Duodenal mucosa (tissue), 2 donors: ENCODE data around the gene FMNL2.

Experiments used
- H3K27ac ChIP-seq: one replicate; pipeline ENCODE4 v1.7.0; 2013; ENCODE audit warnings: low read depth, low read length
- H3K27me3 ChIP-seq, 2 donors: one replicate each; pipeline ENCODE4 v1.7.0; 2013; ENCODE audit warnings: low read length in 2 of 2, control low read depth in 1 of 2; ENCODE audit not compliant: insufficient read depth in 2 of 2, control insufficient read depth in 1 of 2
- H3K36me3 ChIP-seq, 2 donors: one replicate each; pipeline ENCODE4 v1.7.0; 2013; ENCODE audit warnings: low read length in 2 of 2, control low read depth in 1 of 2; ENCODE audit not compliant: insufficient read depth in 2 of 2, control insufficient read depth in 1 of 2
- H3K4me1 ChIP-seq, 2 donors: one replicate each; pipeline ENCODE4 v1.7.0; 2013; ENCODE audit warnings: low read length in 2 of 2, control low read depth in 1 of 2; ENCODE audit not compliant: insufficient read depth in 2 of 2, control insufficient read depth in 1 of 2
- H3K4me3 ChIP-seq, 2 donors: one replicate each; pipeline ENCODE4 v1.7.0; 2013; ENCODE audit warnings: low read length in 2 of 2, low read depth in 1 of 2
- H3K9ac ChIP-seq, 2 donors: one replicate each; pipeline ENCODE4 v1.7.0; 2013; ENCODE audit warnings: low read length in 2 of 2, low read depth in 1 of 2
- H3K9me3 ChIP-seq, 2 donors: one replicate each; pipeline ENCODE4 v1.7.0; 2013; ENCODE audit warnings: low read length in 2 of 2, control low read depth in 1 of 2; ENCODE audit not compliant: control insufficient read depth in 1 of 2

Gene FMNL2

DNA sequence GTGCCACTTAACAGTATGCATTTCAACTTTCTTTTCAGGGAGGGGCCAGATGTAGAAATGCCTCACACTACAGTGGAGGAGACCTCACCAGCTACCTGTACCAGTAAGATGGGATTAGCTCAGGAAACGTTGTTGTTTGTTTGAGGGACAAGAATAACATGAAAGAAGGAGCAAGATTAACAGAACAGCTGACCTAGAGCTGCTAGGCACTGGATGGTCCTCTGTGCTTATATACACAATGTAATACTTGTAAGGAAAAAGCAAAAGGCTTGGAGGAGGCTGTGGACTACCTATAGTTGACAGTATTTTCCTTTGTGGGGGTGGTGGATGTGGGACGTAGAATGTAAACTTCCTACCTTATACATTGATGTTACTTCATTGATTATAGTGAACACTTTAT lies 154.4 kb downstream of the FMNL2 start:
- no peak overlapping the region for H3K4me3 ChIP-seq
- H3K36me3 ChIP-seq = no peaks in the 10 kb centered on the region
- H3K4me1 ChIP-seq = peaks cover 6 to 22% of the 10 kb centered on the region in 2 donors
- no peaks in the 10 kb centered on the region for H3K27me3 ChIP-seq
- no peak overlapping the region for H3K9ac ChIP-seq
- H3K27ac ChIP-seq = no peak overlapping the region
- H3K9me3 ChIP-seq = no peaks in the 10 kb centered on the region

DNA sequence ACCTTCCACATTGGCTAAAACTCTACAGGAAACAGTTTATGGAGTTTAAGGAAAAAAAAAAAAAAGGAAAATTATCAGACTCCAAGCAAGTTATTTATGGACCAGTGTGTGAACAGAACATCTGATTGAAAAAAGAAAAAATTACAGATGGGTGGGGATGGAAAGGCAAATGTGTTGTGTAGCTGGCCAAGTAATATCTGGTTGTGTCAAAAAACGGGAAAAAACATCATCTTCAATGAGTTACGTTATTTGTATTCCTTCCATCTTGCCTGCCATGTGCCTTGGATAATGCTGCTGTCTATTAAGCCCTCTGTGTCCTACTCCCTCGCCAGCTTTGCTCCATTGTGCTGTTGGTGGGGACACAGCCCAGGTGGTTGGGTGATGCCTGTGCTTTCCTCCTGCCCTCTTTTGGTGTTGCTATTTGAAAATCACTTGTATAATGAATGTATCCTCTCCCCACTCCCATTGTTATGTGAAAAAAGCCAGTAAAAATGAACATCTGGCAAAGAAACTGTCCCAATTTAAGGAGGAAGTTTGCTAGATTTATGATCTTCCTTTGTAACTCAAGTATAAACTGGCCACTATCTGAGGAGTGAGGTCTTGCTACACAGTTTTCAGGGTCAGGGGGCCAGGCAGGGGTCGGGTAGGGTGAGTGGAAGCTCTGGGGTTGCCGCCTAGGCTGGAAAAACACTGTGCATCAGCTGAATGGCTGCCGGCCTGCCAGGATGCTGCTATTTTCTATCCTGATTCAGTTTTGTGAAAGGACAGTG lies 155.9 kb downstream of the FMNL2 start:
- Histone ChIP-seq H3K4me1 (peaks cover 3 to 18% of the 10 kb centered on the region in 2 donors), H3K27me3 (no peaks in the 10 kb centered on the region), H3K4me3 (no peak overlapping the region), H3K36me3 (no peaks in the 10 kb centered on the region), H3K9me3 (no peaks in the 10 kb centered on the region), H3K27ac (no peak overlapping the region), H3K9ac (no peak overlapping the region)

DNA sequence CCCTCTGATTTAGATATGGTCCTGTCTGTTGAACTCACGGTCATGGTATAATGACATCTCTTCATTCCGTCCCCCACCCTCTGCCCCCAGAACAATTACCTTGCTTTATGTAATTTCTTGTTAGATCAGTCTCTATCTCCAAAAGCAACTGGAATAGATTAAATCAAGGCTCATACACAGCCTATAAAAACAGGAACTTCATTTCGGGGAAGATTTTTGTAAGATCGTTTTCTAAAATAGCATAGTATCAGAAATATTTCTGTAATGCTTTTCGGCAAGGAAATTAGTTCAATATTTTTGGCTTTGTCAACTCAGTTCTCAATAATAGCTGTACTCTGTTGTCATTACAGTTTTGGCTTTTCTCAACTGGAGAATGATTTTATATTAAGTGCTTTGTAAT lies 157.2 kb downstream of the FMNL2 start:
- H3K27me3 ChIP-seq = no peaks in the 10 kb centered on the region
- no peaks in the 10 kb centered on the region for H3K36me3 ChIP-seq
- no peak overlapping the region for H3K9ac ChIP-seq
- H3K27ac ChIP-seq = no peak overlapping the region
- H3K4me1 ChIP-seq = peaks cover 0 to 7% of the 10 kb centered on the region in 2 donors
- H3K9me3 ChIP-seq = no peaks in the 10 kb centered on the region
- no peak overlapping the region for H3K4me3 ChIP-seq

DNA sequence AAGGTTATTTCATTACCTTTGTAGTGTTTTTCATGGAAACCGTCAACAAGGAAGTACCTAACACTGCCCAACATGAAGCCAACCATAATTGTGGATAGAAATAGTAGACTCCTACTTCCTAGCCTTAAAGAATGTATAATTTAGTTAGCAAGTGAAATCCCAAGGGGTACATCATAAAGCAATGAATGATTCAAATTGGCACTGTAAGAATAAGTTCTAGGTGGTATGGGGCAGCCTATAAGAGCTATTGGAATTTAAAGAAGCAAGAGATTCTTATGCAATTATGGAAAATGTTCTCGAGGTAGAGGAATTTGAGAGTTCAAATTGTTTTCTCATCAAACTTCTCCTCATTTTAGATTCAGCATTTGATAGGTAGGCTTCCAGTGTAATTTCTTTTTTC lies 157.9 kb downstream of the FMNL2 start:
- Histone ChIP-seq H3K27me3 (no peaks in the 10 kb centered on the region), H3K36me3 (no peaks in the 10 kb centered on the region), H3K4me3 (no peak overlapping the region), H3K27ac (no peak overlapping the region), H3K4me1 (peaks cover 5 to 11% of the 10 kb centered on the region in 2 donors), H3K9me3 (no peaks in the 10 kb centered on the region), H3K9ac (no peak overlapping the region)

DNA sequence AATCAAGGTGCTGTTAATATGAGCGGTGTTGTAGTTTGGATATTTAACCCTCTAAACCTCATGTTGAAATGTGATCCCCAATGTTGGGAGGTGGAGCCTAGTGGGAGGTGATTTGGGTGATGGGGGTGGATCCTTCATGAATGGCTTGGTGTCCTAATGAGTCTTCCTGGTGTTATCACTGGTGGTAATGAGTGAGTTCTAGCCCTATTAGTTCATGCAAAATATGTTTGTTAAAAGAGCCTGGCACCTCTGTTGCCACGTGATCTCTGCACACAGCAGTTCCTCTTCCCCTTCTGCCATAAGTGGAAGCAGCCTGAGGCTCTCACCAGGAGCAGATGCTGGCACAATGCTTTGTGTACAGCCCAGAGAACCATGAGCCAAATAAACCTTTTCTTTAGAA lies 158.4 kb downstream of the FMNL2 start:
- Histone ChIP-seq H3K4me1 (peaks cover 6 to 13% of the 10 kb centered on the region in 2 donors), H3K27me3 (no peaks in the 10 kb centered on the region), H3K27ac (no peak overlapping the region), H3K36me3 (no peaks in the 10 kb centered on the region), H3K4me3 (no peak overlapping the region), H3K9ac (no peak overlapping the region), H3K9me3 (no peaks in the 10 kb centered on the region)

DNA sequence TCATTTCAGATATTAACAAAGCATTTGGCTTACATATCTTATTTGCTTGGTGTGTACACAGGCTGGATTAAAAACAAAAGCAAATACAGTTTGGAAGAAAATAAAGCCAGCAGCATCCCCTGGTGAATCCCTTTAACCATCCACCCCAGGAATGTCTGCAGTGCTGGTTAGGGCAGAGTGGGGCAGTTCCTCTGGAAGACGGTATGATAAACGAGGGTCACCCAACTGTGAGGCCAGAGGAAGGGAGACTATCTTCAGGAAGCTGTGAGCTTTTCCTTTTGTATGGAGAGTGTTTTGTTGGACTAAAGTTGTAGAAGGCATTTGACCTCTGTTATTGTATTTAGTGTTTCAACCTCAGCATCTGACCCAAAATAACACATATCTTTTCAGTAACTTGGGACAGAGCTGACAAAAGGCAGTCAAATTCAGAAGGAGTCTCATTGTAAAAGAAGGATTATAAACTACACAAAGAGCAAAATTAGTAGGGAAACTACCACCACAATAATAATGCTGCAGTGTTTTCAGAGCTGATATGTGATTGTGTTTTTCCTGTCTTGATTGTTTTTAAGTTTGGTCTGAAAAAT lies 159.1 kb downstream of the FMNL2 start:
- Histone ChIP-seq H3K4me1 (peaks cover 7 to 19% of the 10 kb centered on the region in 2 donors), H3K9me3 (no peaks in the 10 kb centered on the region), H3K36me3 (no peaks in the 10 kb centered on the region), H3K27me3 (no peaks in the 10 kb centered on the region), H3K27ac (no peak overlapping the region), H3K9ac (no peak overlapping the region), H3K4me3 (no peak overlapping the region)

DNA sequence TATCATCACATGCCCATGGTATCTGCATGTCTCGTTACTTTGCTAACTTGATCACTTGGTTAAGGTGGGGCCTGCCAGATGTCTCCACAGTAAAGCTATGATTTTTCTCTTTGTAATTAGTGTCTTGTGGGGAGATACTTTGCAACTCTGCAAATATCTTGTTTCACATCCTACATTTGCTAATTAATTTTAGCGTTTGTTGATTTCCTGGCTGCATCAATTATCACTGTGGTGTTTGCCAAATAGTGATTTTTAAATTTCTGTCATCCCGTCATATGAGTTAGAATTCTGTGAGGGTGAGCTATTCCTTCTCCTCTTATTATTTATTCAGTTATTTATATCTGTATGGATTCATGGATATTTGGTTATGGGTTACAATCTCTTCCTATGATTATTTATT lies 161.4 kb downstream of the FMNL2 start:
- Histone ChIP-seq H3K36me3 (no peaks in the 10 kb centered on the region), H3K9me3 (no peaks in the 10 kb centered on the region), H3K27me3 (no peaks in the 10 kb centered on the region), H3K27ac (no peak overlapping the region), H3K4me3 (no peak overlapping the region), H3K9ac (no peak overlapping the region), H3K4me1 (peaks cover 10 to 17% of the 10 kb centered on the region in 2 donors)

DNA sequence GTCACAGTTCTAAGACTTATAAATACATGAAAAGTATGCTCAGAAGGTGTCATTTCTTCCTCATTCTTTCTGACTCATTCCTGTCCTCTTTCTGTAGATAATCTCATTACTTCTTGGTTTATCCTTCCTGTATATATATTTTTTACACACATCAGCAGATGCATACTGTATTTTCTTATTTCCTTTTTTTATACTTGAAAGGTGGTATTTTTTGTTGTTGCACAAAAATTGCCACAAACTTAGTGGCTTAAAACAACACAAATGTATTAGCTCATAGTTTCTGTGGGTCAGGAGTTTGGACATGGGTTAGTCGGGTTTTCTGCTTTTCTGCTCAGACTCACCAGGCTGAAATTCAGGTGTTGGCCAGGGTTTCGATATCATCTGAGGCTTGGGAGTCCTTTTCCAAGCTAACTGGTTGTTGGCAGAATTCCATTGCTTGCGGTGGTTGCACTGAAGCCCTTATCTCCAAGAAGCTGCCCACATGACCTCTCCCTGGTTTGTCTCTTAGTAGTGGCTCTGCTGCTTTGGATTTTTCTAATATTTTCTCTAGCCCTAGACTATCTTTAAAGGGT lies 162.6 kb downstream of the FMNL2 start:
- no peak overlapping the region for H3K27ac ChIP-seq
- no peaks in the 10 kb centered on the region for H3K36me3 ChIP-seq
- no peaks in the 10 kb centered on the region for H3K9me3 ChIP-seq
- no peak overlapping the region for H3K4me3 ChIP-seq
- no peaks in the 10 kb centered on the region for H3K27me3 ChIP-seq
- no peak overlapping the region for H3K9ac ChIP-seq
- peaks cover 10 to 17% of the 10 kb centered on the region in 2 donors for H3K4me1 ChIP-seq

DNA sequence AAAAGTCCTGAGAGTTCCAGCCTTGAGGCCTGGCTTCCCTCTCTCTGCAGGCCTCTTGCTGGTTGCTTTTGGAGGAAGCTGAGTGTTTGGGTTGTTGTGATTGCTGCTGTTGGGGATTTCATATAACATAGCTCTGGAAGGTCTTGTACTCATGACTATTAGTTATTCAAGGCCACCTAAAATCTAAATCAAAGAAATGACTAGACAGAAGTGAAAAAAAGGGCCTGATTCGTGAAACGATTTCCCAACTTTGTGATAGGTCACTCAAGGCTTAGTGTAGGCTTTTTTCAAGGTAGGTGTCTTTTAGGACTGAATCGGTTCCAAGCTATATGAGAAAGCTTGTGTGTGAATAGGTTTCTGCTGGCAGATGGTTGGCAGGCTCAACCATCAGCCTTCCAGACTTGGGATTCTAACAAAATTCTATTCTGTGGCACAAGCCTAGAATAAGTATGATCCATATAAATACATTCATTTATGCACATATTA lies 164.4 kb downstream of the FMNL2 start:
- H3K27ac ChIP-seq = no peak overlapping the region
- H3K27me3 ChIP-seq = no peaks in the 10 kb centered on the region
- H3K4me3 ChIP-seq = no peak overlapping the region
- H3K4me1 ChIP-seq = peaks cover 10 to 17% of the 10 kb centered on the region in 2 donors
- no peak overlapping the region for H3K9ac ChIP-seq
- H3K9me3 ChIP-seq = no peaks in the 10 kb centered on the region
- no peaks in the 10 kb centered on the region for H3K36me3 ChIP-seq
